Measurements from ENCODE around the gene UBB.

The UBB gene

GRCh38 chr17:16417399-16417798, 36.5 kb downstream of the UBB start:
- no peak for DNase-seq (ENCODE audit: extremely low read depth in 1 of 2, low read depth in 1 of 2)

DNA sequence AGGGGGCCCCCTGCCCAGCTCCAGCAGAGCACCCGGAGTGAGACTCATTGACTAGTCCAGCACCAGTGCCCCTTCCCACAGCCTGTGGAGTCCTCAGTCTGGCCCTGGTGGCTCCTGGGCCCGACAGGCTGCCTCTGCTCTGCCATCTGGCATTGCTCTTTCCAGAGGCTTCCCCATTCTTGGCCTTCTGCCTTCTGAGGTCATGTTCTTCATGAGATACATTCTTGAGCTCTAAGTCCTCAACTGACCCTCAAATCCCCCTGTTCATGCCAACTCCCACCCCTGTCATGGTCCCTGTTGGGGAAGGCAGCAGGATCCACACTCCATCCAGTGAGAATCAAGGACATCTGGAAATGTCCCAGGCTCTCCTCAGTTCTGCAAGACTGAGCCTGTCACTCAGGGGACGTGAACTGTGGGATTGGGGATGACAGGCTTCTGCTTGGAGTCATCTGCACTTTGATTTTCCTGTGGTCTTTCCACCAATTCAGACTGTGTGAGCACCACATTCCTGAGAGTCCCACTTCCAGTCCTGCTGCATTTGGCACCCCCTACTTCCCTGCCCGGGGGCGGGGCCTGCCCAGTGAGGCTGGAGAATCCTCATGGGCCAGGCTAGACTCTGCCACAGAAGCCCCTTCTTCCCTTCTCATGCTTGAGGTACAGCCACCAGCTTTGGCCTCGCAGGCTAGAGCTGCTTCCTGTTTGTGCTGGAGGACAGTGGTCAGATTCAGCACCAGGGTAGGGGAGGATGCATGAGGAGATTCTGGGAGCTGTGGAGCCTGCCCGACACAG, 37.2 kb downstream of the UBB start:
- no peak for DNase-seq (ENCODE audit: extremely low read depth in 1 of 2, low read depth in 1 of 2)

DNA sequence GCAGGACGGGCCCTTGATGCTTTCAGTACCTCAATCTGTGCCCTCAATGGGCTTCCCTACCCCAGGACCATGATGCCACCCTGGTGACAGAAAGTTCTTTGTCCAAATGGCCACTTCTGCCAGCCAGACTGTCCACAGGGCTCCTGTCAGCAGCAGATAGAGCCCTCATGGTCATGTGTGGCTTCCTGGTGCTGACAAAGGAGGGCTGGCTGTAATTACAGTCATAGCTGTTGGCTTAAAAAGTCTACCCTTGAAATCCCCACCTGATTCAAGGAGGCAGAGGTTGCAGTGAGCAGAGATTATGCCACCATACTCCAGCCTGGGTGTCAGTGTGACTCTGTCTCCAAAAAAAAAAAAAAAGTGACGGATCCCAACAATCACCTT, 37.8 kb downstream of the UBB start:
- no peak for DNase-seq (ENCODE audit: extremely low read depth in 1 of 2, low read depth in 1 of 2)

DNA sequence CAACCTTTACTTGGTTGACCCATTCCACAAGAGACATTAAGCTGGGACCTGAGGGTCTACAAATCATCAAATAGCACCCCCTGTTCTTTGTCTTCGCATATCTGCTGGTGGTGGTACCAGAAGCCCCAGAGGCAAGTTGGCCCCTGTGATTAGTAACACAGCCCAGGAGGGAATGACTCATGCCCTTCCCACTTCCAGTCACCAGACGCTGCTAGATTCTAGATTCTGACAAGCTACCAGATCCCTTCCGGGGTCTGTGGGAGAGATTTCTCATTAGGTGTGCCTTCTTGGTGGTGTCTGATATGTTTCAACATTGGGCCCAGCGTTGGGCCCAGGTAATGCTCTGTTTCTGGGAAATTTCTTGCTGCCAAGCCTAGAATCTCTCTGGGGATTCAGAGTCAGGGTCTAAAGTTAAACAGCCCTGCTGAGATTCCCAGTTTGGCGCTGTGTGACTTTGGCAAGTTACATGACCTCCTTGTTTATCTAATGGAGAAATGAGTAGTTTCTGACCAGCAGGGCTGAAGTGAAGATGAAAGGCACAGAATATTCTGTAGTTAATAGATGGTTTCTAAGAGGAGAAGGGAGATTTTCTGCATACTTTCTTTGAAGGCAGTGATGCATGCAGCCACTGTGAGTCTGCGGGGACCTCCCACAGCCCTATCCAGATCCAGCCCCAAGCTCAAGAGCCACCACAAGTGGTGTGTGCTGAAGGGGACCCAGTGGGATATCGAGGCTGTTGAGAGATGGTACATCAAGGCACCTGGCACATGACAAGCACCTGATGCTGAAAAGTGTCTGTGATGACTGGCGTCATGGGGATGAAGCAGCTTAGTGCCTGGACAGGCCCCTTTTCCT, 38.4 kb downstream of the UBB start:
- DNase-seq (ENCODE audit: extremely low read depth in 1 of 2, low read depth in 1 of 2) = peak in 1 of 2 donors; percentile 82

GRCh38 chr17:16419929-16420271, 39.0 kb downstream of the UBB start:
- no peak for DNase-seq (ENCODE audit: extremely low read depth in 1 of 2, low read depth in 1 of 2)

GRCh38 chr17:16422416-16422815, 41.5 kb downstream of the UBB start:
- no peak for DNase-seq (ENCODE audit: extremely low read depth in 1 of 2, low read depth in 1 of 2)

- no peak for DNase-seq (ENCODE audit: extremely low read depth in 1 of 2, low read depth in 1 of 2)
Observed at GRCh38 chr17:16423226-16423872, 42.5 kb downstream of the UBB start.

DNA sequence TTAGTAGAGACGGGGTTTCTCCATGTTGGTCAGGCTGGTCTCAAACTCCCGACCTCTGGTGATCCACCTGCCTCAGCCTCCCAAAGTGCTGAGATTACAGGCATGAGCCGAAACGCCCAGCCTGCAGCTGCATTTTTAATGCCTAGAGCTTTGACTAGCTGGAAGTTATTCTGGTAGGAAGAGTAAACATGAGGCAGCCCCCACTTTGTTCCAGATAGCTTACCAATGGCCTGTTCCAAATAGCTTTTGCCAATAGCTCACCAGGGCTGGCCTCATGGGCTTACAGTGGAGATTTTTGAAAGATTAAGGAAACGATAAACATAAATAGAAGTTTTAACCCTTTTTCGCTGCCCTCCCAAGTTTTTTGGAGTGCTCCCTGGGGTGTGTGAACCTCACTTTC, 44.3 kb downstream of the UBB start:
- DNase-seq (ENCODE audit: extremely low read depth in 1 of 2, low read depth in 1 of 2) = no peak

DNA sequence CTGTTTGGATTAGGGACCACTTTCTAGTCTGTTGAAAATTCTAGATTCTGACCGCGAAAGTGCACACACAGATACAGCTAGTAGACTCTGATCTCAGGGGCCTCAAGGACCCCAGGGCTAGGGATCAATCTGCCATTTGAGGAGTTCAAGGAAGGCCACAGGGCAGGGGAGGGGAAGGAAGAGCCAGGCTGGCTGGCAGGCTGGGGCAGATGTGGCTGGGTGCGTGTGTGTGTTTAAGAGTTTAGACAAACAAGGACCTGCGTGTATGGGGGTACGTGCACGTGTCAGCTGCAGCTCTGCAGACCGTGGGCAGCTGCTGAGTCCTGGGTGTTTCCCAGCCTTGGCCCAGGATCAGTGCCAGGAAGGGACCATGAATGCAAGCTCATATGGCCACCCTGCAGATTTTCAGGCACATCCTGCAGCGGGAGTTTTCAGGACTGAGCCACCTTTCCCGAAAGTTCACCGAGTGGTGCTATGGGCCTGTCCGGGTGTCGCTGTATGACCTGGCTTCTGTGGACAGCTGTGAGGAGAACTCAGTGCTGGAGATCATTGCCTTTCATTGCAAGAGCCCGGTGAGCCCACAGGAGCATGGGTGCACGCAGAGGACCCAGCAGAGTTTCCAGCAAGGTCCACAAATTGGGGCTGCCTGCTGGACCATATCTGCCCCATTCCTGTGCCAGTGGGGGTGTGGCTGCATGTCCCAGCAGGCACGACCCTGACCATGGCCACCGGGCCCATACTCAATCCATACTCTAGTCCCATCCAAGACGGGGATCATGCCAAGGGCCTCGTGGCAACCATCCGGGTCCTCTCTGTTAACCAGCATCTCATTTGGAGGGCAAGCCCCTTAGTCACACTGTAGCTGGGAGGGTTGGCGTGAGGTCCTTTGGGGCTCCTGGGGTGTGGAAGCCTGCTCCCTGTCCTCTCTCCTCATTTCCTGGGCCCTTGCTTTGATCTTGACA, 45.1 kb downstream of the UBB start:
- no peak for DNase-seq (ENCODE audit: extremely low read depth in 1 of 2, low read depth in 1 of 2)

GRCh38 chr17:16427020-16427419, 46.1 kb downstream of the UBB start:
- DNase-seq (ENCODE audit: extremely low read depth in 1 of 2, low read depth in 1 of 2) = no peak

GRCh38 chr17:16428098-16428882, 47.4 kb downstream of the UBB start:
- DNase-seq (ENCODE audit: extremely low read depth in 1 of 2, low read depth in 1 of 2) = no peak

GRCh38 chr17:16429083-16429482, 48.2 kb downstream of the UBB start:
- no peak for DNase-seq (ENCODE audit: extremely low read depth in 1 of 2, low read depth in 1 of 2)

DNA sequence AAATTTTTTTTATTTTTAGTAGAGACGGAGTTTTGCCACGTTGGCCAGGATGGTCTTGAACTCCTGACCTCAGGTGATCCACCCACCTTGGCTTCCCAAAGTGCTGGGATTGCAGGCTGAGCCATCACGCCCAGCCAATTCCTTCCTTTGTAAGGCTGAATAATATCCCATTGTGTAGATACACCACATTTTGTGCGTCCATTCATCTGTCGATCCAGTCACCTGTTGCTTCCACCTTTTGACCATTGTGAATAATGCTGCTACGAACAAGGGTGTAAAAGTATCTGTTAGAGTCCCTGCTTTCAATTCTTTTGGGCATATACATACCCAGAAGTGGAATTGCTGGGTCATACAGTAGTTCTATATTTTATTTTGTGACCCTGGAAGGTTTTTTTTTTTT, 49.8 kb downstream of the UBB start:
- no peak for DNase-seq (ENCODE audit: extremely low read depth in 1 of 2, low read depth in 1 of 2)

GRCh38 chr17:16432017-16432416, 51.1 kb downstream of the UBB start:
- DNase-seq (ENCODE audit: extremely low read depth in 1 of 2, low read depth in 1 of 2) = no peak

Measured in stimulated activated CD8-positive, alpha-beta memory T cell treated with anti-CD3 and anti-CD28 coated beads, Interleukin-7, amount 100 ng/mL, for 48 hours (primary cell).